ENCODE results near the gene JARID2. TPM values are rescaled to one million over a fixed set of nuclear protein-coding genes. Genes with fewer than 3 reads are reported as not detected.

The JARID2 gene
- total RNA-seq, 1 experiment from 2014 or later = 6.0 TPM

GRCh38 chr6:15430186-15430585, 184.3 kb downstream of the JARID2 start:
- DNase-seq (ENCODE audit: low read depth, low spot score) (no peak), ATAC-seq (no peak)
- no peaks in the 10 kb centered on the region for H3K36me3 ChIP-seq (ENCODE audit: control insufficient read depth, insufficient read depth, low read length)
- BruUV-seq (replicated peaks) = no TSS peak
- POLR2A ChIA-PET = no interaction called here
- H3K27me3 ChIP-seq (ENCODE audit: control insufficient read depth, insufficient read depth, low read length) = no peaks in the 10 kb centered on the region
- TF ChIP-seq, protein P1, sequence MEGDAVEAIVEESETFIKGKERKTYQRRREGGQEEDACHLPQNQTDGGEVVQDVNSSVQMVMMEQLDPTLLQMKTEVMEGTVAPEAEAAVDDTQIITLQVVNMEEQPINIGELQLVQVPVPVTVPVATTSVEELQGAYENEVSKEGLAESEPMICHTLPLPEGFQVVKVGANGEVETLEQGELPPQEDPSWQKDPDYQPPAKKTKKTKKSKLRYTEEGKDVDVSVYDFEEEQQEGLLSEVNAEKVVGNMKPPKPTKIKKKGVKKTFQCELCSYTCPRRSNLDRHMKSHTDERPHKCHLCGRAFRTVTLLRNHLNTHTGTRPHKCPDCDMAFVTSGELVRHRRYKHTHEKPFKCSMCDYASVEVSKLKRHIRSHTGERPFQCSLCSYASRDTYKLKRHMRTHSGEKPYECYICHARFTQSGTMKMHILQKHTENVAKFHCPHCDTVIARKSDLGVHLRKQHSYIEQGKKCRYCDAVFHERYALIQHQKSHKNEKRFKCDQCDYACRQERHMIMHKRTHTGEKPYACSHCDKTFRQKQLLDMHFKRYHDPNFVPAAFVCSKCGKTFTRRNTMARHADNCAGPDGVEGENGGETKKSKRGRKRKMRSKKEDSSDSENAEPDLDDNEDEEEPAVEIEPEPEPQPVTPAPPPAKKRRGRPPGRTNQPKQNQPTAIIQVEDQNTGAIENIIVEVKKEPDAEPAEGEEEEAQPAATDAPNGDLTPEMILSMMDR (IDR thresholded peaks at IDR 0.05) = no peak
- TF ChIP-seq POLR2AphosphoS5 (IDR thresholded peaks at IDR 0.05; ENCODE audit: low read depth, low read length) = no peak
- TF ChIP-seq TCF7L2 (IDR thresholded peaks at IDR 0.05; ENCODE audit: low read depth, low read length) = no peak
- TF ChIP-seq SIN3A (IDR thresholded peaks at IDR 0.05; ENCODE audit: borderline replicate concordance, insufficient read depth, low read depth, low read length) = no peak
- TF ChIP-seq, protein P2, sequence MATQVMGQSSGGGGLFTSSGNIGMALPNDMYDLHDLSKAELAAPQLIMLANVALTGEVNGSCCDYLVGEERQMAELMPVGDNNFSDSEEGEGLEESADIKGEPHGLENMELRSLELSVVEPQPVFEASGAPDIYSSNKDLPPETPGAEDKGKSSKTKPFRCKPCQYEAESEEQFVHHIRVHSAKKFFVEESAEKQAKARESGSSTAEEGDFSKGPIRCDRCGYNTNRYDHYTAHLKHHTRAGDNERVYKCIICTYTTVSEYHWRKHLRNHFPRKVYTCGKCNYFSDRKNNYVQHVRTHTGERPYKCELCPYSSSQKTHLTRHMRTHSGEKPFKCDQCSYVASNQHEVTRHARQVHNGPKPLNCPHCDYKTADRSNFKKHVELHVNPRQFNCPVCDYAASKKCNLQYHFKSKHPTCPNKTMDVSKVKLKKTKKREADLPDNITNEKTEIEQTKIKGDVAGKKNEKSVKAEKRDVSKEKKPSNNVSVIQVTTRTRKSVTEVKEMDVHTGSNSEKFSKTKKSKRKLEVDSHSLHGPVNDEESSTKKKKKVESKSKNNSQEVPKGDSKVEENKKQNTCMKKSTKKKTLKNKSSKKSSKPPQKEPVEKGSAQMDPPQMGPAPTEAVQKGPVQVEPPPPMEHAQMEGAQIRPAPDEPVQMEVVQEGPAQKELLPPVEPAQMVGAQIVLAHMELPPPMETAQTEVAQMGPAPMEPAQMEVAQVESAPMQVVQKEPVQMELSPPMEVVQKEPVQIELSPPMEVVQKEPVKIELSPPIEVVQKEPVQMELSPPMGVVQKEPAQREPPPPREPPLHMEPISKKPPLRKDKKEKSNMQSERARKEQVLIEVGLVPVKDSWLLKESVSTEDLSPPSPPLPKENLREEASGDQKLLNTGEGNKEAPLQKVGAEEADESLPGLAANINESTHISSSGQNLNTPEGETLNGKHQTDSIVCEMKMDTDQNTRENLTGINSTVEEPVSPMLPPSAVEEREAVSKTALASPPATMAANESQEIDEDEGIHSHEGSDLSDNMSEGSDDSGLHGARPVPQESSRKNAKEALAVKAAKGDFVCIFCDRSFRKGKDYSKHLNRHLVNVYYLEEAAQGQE (IDR thresholded peaks at IDR 0.05; ENCODE audit: insufficient read depth in 1 of 2, low read depth in 2 of 2, low read length in 1 of 2) = no peak
- no peaks in the 10 kb centered on the region for H3K9me3 ChIP-seq (ENCODE audit: control insufficient read depth, insufficient read depth, low read depth, low read length)
- H3K27ac ChIP-seq (ENCODE audit: low read length) = no peak overlapping the region
- no peak overlapping the region for H3K4me3 ChIP-seq (ENCODE audit: low read depth in 2 of 2, low read length in 2 of 2)
- intact Hi-C loops (cut with micrococcal nuclease; ENCODE audit: unreplicated experiment) (no loop called here), in situ Hi-C loops (cut with HindIII; ENCODE audit: low pct_unique_long_range_greater_than_20kb, low sequenced_read_pairs) (no loop called here)
- CTCF ChIA-PET = no interaction called here
- H3K4me1 ChIP-seq (ENCODE audit: control insufficient read depth, insufficient read depth, low read length) = no peaks in the 10 kb centered on the region; the same call in 1 of the 2 replicates

- intact Hi-C loops (cut with micrococcal nuclease; ENCODE audit: unreplicated experiment) (no loop called here), in situ Hi-C loops (cut with HindIII; ENCODE audit: low pct_unique_long_range_greater_than_20kb, low sequenced_read_pairs) (no loop called here)
- DNase-seq (ENCODE audit: low read depth, low spot score) (no peak), ATAC-seq (no peak)
- Histone ChIP-seq H3K9me3 (ENCODE audit: control insufficient read depth, insufficient read depth, low read depth, low read length) (no peaks in the 10 kb centered on the region), H3K4me1 (ENCODE audit: control insufficient read depth, insufficient read depth, low read length) (no peaks in the 10 kb centered on the region; the same call in 1 of the 2 replicates), H3K27me3 (ENCODE audit: control insufficient read depth, insufficient read depth, low read length) (no peaks in the 10 kb centered on the region), H3K4me3 (ENCODE audit: low read depth in 2 of 2, low read length in 2 of 2) (no peak overlapping the region), H3K36me3 (ENCODE audit: control insufficient read depth, insufficient read depth, low read length) (no peaks in the 10 kb centered on the region), H3K27ac (ENCODE audit: low read length) (no peak overlapping the region)
- no peak for TF ChIP-seq POLR2AphosphoS5 (IDR thresholded peaks at IDR 0.05; ENCODE audit: low read depth, low read length)
- BruUV-seq (replicated peaks) = no TSS peak
- ChIA-PET POLR2A (no interaction called here), CTCF (no interaction called here)
Observed at GRCh38 chr6:15430931-15431405, 185.1 kb downstream of the JARID2 start.

GRCh38 chr6:15431762-15432483, 186.1 kb downstream of the JARID2 start:
- DNase-seq (ENCODE audit: low read depth, low spot score) (no peak), ATAC-seq (no peak; the same call in 1 of the 2 replicates)
- in situ Hi-C loops (cut with HindIII; ENCODE audit: low pct_unique_long_range_greater_than_20kb, low sequenced_read_pairs) (no loop called here), intact Hi-C loops (cut with micrococcal nuclease; ENCODE audit: unreplicated experiment) (no loop called here)
- ChIA-PET POLR2A (interaction anchor here (0.7 kb wide), 1 partner anchor 779 kb away, joined by 3 read pairs; no protein-coding TSS in a partner anchor), CTCF (no interaction called here)
- H3K27ac ChIP-seq (ENCODE audit: low read length) = no peak overlapping the region
- no peak overlapping the region for H3K4me3 ChIP-seq (ENCODE audit: low read depth in 2 of 2, low read length in 2 of 2)
- no peaks in the 10 kb centered on the region for H3K36me3 ChIP-seq (ENCODE audit: control insufficient read depth, insufficient read depth, low read length)
- no peaks in the 10 kb centered on the region for H3K27me3 ChIP-seq (ENCODE audit: control insufficient read depth, insufficient read depth, low read length)
- H3K9me3 ChIP-seq (ENCODE audit: control insufficient read depth, insufficient read depth, low read depth, low read length) = no peaks in the 10 kb centered on the region
- H3K4me1 ChIP-seq (ENCODE audit: control insufficient read depth, insufficient read depth, low read length) = no peaks in the 10 kb centered on the region; the same call in 1 of the 2 replicates
- TF ChIP-seq, protein P2 (IDR thresholded peaks at IDR 0.05; ENCODE audit: insufficient read depth in 1 of 2, low read depth in 2 of 2, low read length in 1 of 2) = no peak
- TF ChIP-seq, protein P1 (IDR thresholded peaks at IDR 0.05) = no peak
- TF ChIP-seq SIN3A (IDR thresholded peaks at IDR 0.05; ENCODE audit: borderline replicate concordance, insufficient read depth, low read depth, low read length) (no peak), POLR2AphosphoS5 (IDR thresholded peaks at IDR 0.05; ENCODE audit: low read depth, low read length) (no peak), TCF7L2 (IDR thresholded peaks at IDR 0.05; ENCODE audit: low read depth, low read length) (no peak)
- BruUV-seq (replicated peaks) = no TSS peak
